GM23338 (cell line): ENCODE results near the gene SLC13A3.

Experiments
- CTCF ChIP-seq, 2 experiments: fragments of 200-600 bp in 1 of 2; sonication (generic) in 1 of 2; conservative IDR thresholded peaks; 2 replicates each; pipeline versions ENCODE4 v1.5.1 to v1.6.1; 2016 to 2017; ENCODE audit warnings: antibody characterized with exemption in 2 of 2, low read depth in 2 of 2, mild to moderate bottlenecking in 2 of 2, moderate library complexity in 1 of 2
- EZH2 ChIP-seq: fragments of 200-600 bp; sonication (generic); IDR thresholded peaks from one replicate; pipeline ENCODE4 v1.8.0; 2017; ENCODE audit warnings: antibody characterized with exemption, mild to moderate bottlenecking, low read depth; ENCODE audit not compliant: unreplicated experiment
- EZH2phosphoT487 ChIP-seq: fragments of 200-600 bp; sonication (generic); IDR thresholded peaks from one replicate; pipeline ENCODE4 v1.8.1; 2018; ENCODE audit warnings: antibody characterized with exemption; ENCODE audit not compliant: unreplicated experiment
- JUNB ChIP-seq: IDR thresholded peaks from one replicate; pipeline ENCODE4 v1.6.1; 2016; ENCODE audit warnings: antibody characterized with exemption; ENCODE audit not compliant: unreplicated experiment
- POLR2AphosphoS5 ChIP-seq: IDR thresholded peaks from 2 replicates; pipeline ENCODE4 v1.6.1; 2016; ENCODE audit warnings: antibody characterized with exemption, low read depth
- REST ChIP-seq: IDR thresholded peaks from one replicate; pipeline ENCODE4 v1.6.1; 2018; ENCODE audit warnings: antibody characterized with exemption; ENCODE audit not compliant: unreplicated experiment
- STAT1 ChIP-seq: IDR thresholded peaks from one replicate; pipeline ENCODE4 v1.6.1; 2016; ENCODE audit warnings: antibody characterized with exemption; ENCODE audit not compliant: unreplicated experiment

GRCh38 chr20:46644160-46644559 lies 7.1 kb downstream of the SLC13A3 start:
- TF ChIP-seq EZH2phosphoT487 = no peak
- TF ChIP-seq EZH2 = no peak
- TF ChIP-seq POLR2AphosphoS5 = no peak
- TF ChIP-seq CTCF (conservative IDR thresholded peaks at IDR 0.05; ENCODE audit: low read depth in 2 of 2) = no peak
- TF ChIP-seq REST = no peak
- TF ChIP-seq JUNB = no peak
- no peak for TF ChIP-seq STAT1
